GM12801 (cell line): ENCODE results near the gene STK25.

Experiments used
- TF ChIP-seq, protein P1 (sequence below): IDR thresholded peaks from one replicate; pipeline ENCODE4 v1.5.1; 2011; ENCODE audit warnings: control low read depth; ENCODE audit not compliant: insufficient read length; ENCODE audit errors: extremely low read depth

The STK25 gene

DNA sequence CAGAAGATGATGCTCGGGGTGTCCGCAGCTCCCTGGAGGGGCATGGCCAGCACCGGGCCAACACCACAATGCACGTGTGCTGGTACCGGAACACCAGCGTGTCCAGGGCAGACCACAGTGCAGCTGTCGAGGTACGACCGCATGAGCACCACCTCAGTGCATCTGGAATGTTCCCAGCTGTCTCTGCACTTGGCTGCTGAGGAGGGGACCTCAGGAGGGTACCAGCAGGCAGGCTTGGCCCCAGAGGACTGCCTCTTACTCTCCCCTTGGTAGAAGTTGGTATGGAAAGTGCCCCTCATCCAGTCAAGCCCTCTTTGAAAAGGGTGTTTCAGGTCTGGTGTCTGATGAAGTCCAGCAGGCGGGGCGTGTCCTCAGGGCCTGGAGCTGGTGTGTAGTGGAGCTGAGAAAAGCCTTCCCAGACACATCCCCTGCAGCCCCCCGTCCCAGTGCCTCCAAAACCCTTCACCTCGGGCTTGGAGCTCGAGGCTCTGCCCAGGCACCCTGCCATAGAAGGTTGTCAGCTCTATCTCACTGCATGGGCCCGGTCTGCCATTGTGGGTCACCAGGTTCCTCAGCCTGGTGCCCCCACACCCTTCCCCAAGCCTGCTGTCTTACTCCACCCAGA lies 16.7 kb downstream of the STK25 start:
- TF ChIP-seq, protein P1, sequence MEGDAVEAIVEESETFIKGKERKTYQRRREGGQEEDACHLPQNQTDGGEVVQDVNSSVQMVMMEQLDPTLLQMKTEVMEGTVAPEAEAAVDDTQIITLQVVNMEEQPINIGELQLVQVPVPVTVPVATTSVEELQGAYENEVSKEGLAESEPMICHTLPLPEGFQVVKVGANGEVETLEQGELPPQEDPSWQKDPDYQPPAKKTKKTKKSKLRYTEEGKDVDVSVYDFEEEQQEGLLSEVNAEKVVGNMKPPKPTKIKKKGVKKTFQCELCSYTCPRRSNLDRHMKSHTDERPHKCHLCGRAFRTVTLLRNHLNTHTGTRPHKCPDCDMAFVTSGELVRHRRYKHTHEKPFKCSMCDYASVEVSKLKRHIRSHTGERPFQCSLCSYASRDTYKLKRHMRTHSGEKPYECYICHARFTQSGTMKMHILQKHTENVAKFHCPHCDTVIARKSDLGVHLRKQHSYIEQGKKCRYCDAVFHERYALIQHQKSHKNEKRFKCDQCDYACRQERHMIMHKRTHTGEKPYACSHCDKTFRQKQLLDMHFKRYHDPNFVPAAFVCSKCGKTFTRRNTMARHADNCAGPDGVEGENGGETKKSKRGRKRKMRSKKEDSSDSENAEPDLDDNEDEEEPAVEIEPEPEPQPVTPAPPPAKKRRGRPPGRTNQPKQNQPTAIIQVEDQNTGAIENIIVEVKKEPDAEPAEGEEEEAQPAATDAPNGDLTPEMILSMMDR: no peak

DNA sequence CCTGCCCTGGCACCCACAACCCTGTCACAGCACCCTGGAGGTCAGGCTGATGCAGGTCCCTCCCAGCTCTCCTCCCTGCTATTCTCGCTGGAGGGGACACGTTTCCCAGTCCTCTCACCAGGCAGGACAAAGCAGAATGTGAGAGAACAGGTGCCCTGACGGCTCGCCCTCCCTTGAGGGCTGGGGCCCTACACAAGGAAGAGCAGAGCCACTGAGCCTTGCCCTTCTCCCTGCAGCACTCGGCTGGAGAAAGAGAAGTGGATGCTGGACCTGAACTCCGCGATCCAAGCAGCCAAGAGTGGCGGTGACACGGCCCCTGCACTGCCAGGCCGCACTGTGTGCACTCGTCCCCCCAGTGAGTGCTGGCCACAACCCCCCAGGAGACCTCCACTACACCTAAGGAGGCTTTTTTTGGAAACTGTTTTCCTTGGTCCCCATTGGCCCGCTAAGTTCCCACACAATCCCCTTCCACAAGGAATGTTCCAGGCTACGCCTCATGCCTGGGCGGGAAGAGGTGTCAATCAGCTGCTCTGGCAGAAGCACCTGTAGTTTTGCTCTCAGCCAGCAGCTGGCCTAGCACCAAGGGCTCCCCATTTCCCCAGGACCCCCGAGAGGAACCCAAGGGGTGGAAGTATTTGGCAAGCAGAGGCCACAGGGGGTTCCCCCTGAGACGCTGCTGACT lies 17.4 kb downstream of the STK25 start:
- TF ChIP-seq, protein P1: no peak

DNA sequence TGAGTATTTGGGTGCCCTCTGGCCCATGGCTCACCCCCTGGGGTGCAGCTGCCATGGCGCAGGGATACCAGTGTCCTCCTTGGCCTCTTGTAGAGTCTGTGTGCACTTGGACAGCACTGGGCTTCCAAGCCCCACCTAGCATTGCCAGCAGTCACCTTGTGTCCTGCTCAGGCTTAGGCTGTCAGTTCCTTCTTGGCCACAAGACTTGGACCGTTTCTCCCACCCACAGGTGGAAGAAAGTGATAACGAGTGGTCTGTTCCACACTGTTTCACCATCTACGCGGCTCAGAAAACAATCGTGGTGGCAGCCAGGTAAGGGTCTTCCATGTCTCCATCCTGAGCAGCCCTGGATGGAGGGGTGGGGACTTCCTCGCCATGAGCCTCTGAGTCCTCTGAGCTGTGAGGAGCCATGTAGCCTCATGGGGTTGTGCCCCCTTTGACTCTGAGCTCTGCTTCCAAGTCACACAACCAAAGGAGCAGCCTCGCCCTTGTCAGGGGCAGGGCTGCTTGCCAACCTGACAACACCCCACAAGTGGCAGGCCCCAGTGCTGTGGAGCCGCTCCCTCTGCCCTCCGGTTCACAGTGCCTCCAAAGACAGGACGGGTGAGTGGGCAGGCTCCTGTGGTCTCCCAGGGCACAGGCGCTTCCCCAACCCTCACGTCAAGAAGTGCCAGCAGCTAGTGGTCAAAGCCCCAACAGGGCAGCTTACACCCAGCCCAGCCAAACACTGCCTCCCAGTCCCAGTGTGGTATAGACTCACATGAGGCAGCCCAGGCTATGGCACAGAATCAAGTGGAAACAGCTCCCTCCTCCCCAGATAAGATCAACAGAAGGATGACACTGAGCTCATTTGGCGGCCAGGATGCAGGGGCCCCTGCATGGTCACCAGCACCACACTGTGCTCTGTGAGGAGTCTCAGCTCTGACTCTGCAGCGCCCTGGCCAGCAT lies 18.4 kb downstream of the STK25 start:
- TF ChIP-seq, protein P1: no peak

DNA sequence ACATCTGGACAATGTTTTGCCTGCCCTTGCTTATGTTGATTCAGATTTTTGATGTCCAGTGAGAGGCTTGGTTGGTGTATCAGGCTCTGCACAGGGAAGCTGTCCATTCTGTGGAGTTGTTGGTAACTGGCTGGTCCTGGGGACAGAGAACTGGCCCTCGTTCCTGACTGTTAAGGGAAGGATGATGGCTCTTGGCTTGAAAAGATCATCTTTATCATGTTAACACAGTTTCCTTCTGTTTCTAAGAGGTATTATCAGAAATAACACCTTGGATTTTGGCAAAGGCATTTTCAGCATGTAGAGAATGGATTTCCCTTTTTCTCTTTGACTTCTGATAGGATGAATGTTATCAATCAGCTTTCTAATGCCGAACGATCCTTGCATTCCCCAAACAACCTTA lies 19.3 kb downstream of the STK25 start:
- TF ChIP-seq, protein P1: no peak

DNA sequence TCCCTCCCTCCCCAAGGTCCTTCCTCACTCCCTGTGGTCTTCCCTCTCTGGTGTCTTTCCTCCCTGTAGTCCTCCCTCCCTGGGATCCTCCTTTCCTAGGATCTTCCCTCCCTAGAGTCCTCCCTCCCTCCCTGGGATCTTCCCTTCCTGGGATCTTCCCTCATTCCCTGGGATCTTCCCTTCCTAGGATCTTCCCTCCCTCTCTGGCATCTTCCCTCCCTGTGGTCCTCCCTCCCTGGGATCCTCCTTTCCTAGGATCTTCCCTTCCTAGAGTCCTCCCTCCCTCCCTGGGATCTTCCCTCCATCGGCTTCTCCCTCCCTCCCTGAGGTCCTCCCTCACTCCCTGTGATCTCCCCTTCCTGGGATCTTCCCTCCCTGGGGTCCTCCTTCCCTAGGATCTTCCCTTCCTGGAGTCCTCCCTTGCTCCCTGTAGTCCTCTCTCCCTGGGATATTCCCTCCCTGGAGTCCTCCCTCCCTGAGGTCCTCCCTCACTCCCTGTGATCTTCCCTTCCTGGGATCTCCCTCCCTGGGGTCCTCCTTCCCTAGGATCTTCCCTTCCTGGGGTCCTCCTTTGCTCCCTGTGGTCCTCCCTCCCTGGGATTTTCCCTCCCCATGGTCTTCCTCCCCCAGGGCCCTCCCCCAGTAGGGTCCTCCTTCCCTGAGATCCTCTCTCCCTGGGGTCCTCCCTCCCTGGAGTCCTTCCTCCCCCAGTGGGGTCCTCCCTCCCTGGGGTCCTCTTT lies 23.0 kb downstream of the STK25 start:
- TF ChIP-seq, protein P1: no peak

DNA sequence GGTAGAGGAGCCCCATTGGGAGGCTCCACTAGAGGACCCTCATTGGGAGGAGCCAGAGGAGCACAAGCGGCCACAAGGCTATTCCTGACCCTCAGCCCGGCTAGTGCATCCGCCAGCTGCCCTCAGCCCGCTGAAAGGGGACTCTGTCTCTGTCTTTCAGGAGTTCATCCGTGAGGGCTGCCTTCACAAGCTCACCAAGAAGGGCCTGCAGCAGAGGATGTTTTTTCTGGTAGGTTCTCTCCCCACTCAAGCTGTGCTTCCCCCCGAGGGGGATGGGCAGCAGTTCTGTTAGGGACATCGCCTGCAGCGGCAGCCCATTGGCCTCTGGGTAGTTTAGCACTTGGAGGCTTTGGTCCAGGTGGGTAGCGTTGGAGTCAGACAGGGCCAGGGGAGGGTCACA lies 25.1 kb downstream of the STK25 start:
- TF ChIP-seq, protein P1: no peak
